ENCODE measurements around the gene KRT38.

DNA sequence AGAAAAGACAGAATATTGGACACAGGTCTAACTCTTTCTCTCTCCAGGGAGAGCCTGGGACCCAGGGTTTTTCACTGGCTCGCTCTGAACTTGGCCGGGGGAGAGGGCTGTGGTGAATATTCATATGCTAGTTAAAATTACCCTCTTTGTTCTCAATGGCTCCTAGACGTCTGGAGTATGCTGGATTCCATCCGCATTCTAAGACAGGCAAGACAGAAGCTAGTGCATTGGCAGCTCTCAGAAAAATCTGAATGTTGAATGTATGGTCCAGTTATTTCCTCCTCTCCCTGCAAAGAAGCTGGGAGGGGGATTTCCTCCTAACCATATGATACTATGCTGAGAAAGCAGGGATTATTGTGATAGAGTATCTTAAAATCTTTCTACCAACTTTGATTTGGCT, 53.1 kb downstream of the KRT38 start:
- TF ChIP-seq, protein P1, sequence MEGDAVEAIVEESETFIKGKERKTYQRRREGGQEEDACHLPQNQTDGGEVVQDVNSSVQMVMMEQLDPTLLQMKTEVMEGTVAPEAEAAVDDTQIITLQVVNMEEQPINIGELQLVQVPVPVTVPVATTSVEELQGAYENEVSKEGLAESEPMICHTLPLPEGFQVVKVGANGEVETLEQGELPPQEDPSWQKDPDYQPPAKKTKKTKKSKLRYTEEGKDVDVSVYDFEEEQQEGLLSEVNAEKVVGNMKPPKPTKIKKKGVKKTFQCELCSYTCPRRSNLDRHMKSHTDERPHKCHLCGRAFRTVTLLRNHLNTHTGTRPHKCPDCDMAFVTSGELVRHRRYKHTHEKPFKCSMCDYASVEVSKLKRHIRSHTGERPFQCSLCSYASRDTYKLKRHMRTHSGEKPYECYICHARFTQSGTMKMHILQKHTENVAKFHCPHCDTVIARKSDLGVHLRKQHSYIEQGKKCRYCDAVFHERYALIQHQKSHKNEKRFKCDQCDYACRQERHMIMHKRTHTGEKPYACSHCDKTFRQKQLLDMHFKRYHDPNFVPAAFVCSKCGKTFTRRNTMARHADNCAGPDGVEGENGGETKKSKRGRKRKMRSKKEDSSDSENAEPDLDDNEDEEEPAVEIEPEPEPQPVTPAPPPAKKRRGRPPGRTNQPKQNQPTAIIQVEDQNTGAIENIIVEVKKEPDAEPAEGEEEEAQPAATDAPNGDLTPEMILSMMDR (IDR thresholded peaks at IDR 0.05; ENCODE audit: low read depth, low read length, missing input control), result no peak
- TF ChIP-seq SP1 (IDR thresholded peaks at IDR 0.05), result no peak
- no peak for TF ChIP-seq TAF1 (conservative IDR thresholded peaks at IDR 0.05)
- TF ChIP-seq, protein P2, sequence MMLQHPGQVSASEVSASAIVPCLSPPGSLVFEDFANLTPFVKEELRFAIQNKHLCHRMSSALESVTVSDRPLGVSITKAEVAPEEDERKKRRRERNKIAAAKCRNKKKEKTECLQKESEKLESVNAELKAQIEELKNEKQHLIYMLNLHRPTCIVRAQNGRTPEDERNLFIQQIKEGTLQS (IDR thresholded peaks at IDR 0.05), result no peak
- TF ChIP-seq, protein P3, sequence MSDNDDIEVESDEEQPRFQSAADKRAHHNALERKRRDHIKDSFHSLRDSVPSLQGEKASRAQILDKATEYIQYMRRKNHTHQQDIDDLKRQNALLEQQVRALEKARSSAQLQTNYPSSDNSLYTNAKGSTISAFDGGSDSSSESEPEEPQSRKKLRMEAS (IDR thresholded peaks at IDR 0.05), result no peak
- no peak for TF ChIP-seq RAD21 (IDR thresholded peaks at IDR 0.05)
